MM.1S (cell line): ENCODE data around the gene AP2A1.

Experiments used
- EZH2 ChIP-seq: fragments of 300-600 bp; sonication (generic); optimal IDR thresholded peaks from 2 replicates; pipeline ENCODE3; 2017; ENCODE audit warnings: low read depth, mild to moderate bottlenecking, antibody characterized with exemption, low read length, mixed read lengths
- EZH2phosphoT487 ChIP-seq: fragments of 300-600 bp; sonication (generic); IDR thresholded peaks from 2 replicates; pipeline ENCODE4 v1.6.1; 2018; ENCODE audit warnings: antibody characterized with exemption, low read length
- TF ChIP-seq, protein P1 (sequence below): fragments of 300-600 bp; sonication (generic); IDR thresholded peaks from 2 replicates; pipeline ENCODE4 v1.5.1; 2016; ENCODE audit warnings: antibody characterized with exemption, low read length, mixed read lengths

DNA sequence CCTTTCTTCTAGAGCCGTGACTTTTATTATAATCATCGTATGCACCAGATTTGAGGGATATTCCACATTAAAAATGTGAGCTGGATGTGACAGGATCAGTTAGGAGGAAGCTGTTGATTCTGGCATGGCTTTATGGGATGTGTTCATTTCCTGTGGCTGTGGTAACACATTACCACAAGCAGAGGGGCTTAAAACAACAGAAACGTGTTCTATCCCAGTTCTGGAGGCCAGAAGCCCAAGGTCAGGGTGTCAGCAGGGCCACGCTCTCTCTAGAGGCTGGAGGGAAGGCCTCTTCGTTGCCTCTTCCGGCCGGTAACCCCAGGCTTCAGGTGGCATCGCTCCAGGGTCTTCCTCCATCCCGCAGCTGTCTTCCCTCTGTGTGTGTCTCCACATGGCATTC, 65.8 kb downstream of the AP2A1 start:
- TF ChIP-seq, protein P1, sequence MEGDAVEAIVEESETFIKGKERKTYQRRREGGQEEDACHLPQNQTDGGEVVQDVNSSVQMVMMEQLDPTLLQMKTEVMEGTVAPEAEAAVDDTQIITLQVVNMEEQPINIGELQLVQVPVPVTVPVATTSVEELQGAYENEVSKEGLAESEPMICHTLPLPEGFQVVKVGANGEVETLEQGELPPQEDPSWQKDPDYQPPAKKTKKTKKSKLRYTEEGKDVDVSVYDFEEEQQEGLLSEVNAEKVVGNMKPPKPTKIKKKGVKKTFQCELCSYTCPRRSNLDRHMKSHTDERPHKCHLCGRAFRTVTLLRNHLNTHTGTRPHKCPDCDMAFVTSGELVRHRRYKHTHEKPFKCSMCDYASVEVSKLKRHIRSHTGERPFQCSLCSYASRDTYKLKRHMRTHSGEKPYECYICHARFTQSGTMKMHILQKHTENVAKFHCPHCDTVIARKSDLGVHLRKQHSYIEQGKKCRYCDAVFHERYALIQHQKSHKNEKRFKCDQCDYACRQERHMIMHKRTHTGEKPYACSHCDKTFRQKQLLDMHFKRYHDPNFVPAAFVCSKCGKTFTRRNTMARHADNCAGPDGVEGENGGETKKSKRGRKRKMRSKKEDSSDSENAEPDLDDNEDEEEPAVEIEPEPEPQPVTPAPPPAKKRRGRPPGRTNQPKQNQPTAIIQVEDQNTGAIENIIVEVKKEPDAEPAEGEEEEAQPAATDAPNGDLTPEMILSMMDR = no peak
- TF ChIP-seq EZH2 (no peak), EZH2phosphoT487 (no peak)
